Upper lobe of left lung (tissue), 4 donors: ENCODE data around the gene AVPR1B.

Source experiments
- EP300 ChIP-seq, 4 donors: sonication (generic); formaldehyde crosslinking; IDR thresholded peaks; one replicate each; pipeline ENCODE4 v1.5.1; 2017; ENCODE audit warnings: antibody characterized with exemption in 4 of 4, control low read depth in 2 of 4
- POLR2A ChIP-seq, 4 donors: fragments of 450-650 bp; IDR thresholded peaks; one replicate each; pipeline ENCODE4 v1.5.1; 2016 to 2017; ENCODE audit warnings: antibody characterized with exemption in 4 of 4, mild to moderate bottlenecking in 2 of 4
- TF ChIP-seq, protein P1 (sequence below), 6 experiments: fragments of 450-650 bp in 4 of 6; fragments of 200-600 bp in 2 of 6; sonication (generic) in 2 of 6; IDR thresholded peaks; one replicate each; pipeline ENCODE4 v1.5.1; 2016 to 2019; ENCODE audit warnings: antibody characterized with exemption in 6 of 6

DNA sequence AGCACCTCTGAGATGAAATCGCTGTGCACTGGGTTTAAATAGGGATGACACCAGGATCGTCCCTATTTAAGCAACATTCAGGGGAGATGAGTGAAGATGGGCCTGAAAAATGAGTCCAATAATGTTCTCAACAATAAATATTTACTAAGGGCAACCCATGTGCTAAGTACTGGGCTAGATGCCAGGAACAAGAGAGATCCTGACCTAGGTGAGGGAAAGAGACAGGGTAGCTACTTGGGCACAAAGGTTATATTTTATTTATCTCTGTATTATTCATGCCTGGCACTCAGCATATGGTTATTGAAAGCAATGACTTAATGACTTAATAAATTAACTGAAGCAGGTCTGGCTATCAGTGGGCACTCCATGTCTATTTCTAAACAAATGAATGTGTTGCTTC, 27.4 kb upstream of the AVPR1B start:
- TF ChIP-seq, protein P1, sequence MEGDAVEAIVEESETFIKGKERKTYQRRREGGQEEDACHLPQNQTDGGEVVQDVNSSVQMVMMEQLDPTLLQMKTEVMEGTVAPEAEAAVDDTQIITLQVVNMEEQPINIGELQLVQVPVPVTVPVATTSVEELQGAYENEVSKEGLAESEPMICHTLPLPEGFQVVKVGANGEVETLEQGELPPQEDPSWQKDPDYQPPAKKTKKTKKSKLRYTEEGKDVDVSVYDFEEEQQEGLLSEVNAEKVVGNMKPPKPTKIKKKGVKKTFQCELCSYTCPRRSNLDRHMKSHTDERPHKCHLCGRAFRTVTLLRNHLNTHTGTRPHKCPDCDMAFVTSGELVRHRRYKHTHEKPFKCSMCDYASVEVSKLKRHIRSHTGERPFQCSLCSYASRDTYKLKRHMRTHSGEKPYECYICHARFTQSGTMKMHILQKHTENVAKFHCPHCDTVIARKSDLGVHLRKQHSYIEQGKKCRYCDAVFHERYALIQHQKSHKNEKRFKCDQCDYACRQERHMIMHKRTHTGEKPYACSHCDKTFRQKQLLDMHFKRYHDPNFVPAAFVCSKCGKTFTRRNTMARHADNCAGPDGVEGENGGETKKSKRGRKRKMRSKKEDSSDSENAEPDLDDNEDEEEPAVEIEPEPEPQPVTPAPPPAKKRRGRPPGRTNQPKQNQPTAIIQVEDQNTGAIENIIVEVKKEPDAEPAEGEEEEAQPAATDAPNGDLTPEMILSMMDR (IDR thresholded peaks at IDR 0.05): no peak
- TF ChIP-seq POLR2A (IDR thresholded peaks at IDR 0.05) (no peak), EP300 (IDR thresholded peaks at IDR 0.05) (no peak)
